Esophagus muscularis mucosa (tissue), 4 donors: ENCODE results near the gene CDH19.

Experiments used
- CTCF ChIP-seq, 3 experiments: fragments of 200-600 bp in 2 of 3; fragments of 450-650 bp in 1 of 3; sonication (generic) in 2 of 3; IDR thresholded peaks; one replicate each; pipeline ENCODE4 v1.5.1; 2017 to 2019; ENCODE audit warnings: antibody characterized with exemption in 3 of 3, mild to moderate bottlenecking in 2 of 3, moderate library complexity in 1 of 3
- EP300 ChIP-seq: sonication (generic); formaldehyde crosslinking; IDR thresholded peaks from one replicate; pipeline ENCODE4 v1.6.1; 2017; ENCODE audit warnings: antibody characterized with exemption
- POLR2A ChIP-seq: fragments of 450-650 bp; IDR thresholded peaks from one replicate; pipeline ENCODE4 v1.6.1; 2017; ENCODE audit warnings: antibody characterized with exemption, moderate library complexity, mild to moderate bottlenecking, low read depth
- POLR2AphosphoS5 ChIP-seq, 2 donors: sonication (generic); formaldehyde crosslinking; IDR thresholded peaks; one replicate each; pipeline ENCODE4 v1.6.1; 2017; ENCODE audit warnings: antibody characterized with exemption in 2 of 2

- TF ChIP-seq CTCF (IDR thresholded peaks at IDR 0.05) = no peak
- TF ChIP-seq POLR2AphosphoS5 (IDR thresholded peaks at IDR 0.05) = no peak
- TF ChIP-seq EP300 = no peak
- no peak for TF ChIP-seq POLR2A
Observed at GRCh38 chr18:66601649-66602048, 2.2 kb downstream of the CDH19 start.
